Stimulated activated CD8-positive, alpha-beta memory T cell treated with anti-CD3 and anti-CD28 coated beads, Interleukin-12 subunit alpha, Interleukin-12 subunit beta, amount 100 ng/mL, for 4 hours (primary cell): ENCODE results near the gene KPTN.
"Not testable (repeated sequence)": the region's sequence is repeated elsewhere in the genome, so short reads cannot be mapped to it uniquely, and the experiment has no call there.

Experiments used
- DNase-seq: peaks from one replicate; pipeline ENCODE4 v3.0.0-alpha.2; 2020; ENCODE audit warnings: low read depth

Gene KPTN

DNA sequence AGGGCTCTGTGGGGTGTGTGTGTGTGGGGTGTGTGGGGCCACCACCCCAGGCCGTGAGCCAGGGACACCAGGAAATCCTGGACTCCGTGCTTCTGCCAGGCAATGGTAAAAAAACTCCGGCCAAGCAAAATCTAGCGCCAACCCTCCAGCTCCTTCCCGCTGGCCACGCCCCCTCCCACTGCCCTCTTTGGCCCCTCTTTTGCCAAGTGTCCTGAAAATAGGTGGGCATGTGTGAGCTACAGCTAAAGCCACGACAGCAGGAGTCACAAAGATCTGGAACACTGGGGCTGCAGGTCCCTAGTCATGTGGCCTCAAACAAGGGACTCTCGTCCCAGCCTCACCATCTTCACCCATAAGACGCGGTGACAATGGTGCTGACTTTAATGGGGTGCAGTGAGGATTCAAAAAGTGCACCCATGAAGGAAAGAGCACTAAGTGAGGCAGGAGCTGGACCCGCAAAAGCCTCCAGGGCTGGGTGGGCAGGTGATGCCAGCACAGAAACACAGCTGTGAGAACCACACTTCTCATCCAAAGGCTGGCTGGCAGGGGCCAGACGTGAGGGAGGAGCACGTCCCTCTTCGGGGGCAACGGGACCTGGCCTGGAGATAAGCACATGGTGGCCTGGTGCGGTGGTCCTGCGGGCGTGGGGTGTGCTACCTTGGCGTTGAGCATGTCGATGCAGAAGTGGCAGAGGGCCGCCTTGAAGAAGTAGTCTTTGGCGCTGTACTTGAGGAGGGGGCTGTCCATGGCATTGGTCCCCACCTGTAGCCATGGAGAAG lies 7.5 kb upstream of the KPTN start:
- DNase-seq: no peak

DNA sequence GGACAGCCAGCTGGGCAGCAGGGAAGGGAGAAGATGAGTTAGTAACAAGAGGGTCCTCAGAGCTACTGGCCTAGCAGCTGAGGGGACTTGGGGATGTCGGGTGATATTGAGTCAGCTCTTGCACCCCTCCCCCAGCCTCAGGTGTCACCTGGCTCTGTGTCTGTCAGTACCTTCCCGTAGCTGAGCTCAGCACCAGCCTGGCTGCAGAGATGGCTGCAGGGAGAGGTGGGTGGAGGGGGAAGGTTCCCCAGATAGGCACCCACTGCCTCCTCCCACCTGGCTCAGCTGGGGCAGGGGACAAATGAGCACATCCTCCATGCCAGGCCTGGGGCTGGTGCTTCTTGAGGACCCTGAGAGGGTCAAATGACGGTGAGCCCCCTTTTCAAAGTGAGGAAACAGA lies 6.8 kb upstream of the KPTN start:
- DNase-seq: no peak

DNA sequence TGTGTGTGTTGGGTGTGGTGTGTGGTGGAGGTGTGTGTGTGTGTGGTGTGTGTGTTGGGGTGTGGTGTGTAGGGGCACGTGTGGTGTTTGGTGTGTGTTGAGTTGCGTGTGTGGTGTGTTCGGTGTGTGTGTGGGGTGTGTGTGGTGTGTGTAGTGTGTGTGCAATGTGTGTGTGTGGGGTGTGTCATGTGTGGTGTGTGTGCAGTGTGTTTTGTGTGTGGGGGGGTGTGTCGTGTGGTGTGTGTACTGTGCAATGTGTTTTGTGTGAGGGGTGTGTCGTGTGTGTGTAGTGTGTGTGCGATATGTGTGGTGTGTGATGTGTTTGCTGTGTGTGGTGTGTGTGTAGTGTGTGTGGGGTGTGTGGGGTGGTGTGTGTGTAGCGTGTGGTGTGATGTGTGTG lies 6.0 kb upstream of the KPTN start:
- no peak for DNase-seq

DNA sequence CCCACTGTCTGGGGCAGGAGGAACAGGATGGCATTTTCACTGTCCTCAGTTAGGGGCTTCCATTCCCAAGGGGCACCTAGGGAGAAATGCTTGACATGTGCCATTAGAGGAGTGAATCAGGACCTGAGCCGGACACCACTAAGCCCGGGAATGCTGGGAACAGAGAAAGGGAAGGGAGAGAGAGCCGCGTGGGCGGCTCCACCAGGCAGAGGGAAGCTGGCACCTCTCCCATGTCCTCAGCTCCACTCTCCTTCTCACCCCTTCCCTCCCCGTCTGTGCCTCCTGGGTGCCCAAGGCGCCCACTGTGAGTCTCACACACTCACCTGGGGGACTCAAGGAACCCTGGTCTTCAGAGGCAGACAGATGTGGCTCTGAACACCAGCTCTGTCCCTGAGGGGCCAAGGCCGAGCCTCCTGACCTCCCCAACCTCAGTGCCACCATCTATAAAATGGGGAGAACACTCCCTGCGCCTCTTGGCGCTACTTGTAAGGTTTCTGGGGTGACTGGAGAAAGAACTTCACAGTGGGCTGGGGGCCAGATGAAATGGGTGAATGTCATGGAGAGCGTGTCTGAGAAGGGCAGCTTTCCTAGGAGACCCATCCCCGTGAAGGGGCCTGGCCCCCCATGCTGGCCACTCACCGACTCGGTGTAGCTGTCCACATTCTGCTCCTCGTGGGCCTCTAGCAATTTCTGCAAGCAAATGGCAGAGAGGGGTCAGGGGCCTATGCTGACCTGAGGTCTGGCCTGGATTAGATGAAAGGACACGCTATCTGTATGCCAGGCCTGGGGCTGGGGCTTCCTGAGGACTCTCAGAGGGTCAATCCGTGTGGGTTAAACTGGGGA lies 5.3 kb upstream of the KPTN start:
- DNase-seq: no peak

DNA sequence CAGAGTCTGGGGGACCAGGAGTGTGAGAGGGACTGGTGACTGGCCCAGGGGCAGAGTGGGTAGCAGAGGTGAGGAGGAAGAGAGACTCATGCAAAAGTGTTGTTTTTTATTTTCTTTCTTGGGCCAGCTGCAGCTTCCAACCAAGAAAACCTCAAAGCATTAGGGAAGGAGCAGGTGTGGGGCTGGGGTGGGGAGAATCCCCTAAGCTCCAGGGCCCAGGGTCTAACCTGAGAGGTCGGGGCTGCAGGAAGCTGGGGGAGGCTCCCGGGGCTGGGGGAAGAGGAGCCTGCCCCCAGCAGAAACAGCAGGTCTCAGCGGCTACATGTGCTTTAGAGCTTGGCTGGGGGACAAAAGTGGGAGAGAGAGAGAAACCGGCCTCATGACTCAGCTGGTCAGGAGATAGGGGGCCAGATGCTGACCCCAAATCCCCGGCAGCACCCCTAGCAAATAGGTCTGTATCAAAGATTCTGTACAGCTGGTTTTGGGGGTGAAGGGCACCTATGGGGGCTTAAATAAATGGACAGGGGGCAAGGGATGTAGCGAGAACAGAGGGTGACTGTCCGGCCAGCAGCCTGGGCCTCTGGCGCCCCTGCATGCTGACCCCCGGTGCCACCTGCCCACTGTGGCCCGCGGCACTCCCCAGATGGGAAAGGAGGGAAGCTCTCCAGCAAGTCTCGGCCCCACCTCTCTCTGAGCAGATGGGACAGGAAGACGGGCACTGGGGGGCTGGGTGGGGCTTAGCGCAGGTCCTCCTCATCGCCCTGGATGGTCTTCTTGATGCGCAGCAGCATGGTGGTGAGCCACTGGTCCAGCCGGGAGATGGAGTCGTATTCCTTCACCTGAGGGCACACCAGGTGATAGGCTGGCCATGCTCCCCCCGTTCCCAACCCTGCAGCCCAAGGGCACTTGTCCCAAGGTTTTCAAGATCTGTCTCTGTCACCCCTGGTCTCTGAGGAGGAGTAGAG lies 3.8 kb upstream of the KPTN start:
- DNase-seq: no peak

DNA sequence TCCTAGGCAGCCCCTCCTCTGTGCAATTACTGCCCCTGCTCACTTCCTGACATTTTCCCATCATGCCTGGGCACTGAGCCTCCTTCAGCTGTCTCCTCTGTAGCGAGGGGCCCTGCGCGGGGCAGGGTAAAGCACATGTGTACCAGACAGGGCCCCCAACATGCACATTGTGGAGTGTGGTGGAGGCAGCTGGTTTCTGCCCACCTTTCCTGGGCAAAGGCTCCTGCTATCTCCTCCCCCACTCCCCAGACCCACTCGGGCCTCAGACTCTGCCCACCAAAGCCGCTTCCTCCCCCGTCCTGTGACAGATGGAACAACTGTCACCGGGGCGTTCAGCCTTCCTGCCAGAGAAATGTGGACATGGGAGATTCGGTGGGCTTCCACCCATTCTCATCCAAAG lies 2.9 kb upstream of the KPTN start:
- no peak for DNase-seq

DNA sequence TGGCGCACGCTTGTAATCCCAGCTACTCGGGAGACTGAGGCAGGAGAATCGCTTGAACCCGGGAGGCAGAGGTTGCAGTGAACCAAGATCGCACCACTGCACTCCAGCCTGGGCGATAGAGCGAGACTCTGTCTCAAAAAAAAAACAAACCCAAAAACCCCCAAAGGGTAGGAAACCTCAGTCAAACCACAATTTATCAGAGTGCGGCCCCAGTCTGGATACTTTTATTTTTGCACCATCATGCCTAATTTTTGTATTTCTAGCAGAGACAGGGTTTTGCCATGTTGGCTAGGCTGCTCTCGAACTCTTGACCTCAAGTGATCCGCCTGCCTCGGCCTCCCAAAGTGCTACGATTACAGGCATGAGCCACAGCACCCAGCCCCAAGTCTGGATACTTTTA lies 2.2 kb upstream of the KPTN start:
- not testable (repeated sequence) for DNase-seq

DNA sequence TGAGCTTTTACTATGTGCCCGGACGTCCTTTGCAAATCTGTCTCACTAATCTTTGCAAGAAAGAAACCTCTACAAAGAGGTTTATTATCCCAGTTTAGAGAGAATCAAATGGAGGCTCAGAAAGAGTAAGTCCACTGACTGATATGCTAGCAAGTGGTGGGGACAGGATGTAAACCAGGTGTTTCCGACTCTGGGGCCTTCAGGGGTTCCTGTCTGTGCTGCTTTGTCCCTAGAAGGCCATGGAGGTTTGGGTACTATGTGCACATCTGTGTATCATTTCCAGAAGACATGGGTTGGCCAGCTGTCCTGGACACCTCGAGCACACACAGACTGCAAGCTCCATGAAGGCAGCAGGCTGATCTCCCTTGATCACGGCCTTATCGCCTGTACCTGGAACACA lies 1.2 kb upstream of the KPTN start:
- DNase-seq: no peak

DNA sequence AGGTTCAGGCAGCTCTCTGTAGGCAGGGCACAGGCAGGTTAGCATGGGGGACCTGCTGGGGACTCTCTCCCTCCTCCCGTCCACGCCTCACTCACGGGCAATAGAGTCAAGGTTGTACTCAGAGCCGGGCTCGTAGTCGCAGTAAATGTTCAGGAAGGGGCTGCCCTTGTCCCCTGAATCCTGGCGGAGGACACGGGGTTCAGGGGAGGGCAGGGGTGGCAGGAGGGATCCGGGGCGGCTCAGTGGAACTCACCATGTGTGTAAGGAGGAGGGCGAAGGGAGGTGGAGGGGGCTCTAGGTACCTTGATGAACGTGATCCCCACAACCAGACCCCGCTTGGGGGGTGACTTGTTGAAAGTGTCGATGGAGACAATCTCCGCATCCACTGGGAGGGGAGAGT lies 819 bp downstream of the KPTN start:
- DNase-seq: no peak

DNA sequence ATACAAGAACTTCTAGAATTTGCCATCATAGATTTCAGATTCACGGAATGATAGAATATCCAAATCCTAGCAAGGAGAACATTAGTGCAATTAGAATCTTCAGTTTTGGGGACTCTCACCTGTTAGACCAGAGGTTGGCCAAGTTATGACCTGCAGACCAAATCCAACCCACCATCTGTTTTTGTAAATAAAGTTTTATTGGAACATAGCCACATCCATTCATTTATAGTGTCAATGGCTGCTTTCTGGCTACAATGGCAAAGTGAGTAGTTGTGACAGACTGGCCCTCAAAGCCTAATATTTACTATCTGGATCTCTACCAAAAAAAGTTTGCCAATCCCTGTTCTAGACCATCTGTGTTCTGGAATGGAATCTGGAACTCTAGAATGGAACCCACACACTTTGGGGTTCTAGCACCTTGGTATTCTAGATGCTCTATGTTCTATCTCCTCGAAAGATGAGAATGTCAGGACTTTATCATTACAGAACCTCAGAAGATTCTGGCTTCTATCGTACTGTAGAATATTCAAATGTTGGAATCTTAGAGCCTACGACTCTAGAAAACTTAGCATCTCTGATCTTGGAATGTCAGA lies 2.5 kb downstream of the KPTN start:
- DNase-seq: no peak

DNA sequence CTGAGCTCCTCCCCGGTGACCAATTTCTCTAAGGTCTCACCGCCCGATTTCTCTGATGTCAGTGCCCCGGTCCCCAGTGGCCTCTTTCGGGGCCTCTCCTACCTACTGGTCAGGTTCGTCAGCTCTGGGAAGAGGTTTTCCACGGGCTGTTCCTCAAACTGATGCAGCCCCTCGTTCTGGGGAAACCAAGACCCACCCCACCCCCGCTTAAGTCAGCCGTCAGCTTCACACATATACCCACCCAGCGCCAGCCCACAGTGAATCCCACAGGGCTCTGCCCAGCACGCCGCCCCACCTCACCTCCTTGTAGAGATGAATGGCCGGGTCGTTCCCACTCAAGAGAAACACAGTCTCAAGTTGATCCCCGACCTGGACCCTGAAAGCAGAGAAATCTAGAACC lies 3.4 kb downstream of the KPTN start:
- DNase-seq: no peak

DNA sequence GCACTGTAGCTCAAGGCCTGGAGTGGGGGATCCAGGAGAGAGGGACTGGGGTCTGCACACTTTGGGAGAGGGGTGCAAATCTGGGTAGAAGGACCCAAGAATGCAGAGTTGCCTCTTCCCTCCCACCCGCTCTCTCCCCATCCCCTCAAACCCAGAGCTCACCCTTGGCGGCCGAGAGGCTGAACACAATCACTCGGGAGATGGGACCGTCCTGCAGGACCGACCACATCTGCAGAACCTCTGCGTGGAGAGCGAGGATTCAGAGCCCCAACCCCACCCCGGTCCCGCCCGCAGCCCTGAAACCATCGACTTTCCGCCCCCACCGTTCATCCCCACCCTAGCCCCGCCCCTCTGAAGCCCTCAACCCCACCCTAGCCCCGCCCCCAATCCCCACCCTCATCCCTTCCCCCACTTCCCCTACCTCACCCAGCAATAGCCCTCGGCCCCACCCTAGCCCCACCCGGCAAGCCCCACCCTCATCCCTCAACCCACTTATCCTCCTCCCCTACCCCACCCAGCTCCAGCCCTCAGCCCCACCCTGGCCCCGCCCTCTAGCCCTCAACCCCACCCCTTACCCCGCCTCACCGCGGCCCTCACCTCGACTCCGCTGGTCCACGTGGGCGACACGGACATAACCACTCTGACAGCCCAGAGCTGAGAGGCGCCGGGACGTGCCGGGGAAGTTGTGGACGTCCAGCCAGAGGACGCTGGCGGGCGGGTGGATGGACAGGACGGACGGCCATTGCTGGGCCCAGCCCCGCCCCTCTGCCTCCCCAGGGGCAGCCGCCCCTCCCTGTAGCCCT lies 4.1 kb downstream of the KPTN start:
- DNase-seq: no peak

DNA sequence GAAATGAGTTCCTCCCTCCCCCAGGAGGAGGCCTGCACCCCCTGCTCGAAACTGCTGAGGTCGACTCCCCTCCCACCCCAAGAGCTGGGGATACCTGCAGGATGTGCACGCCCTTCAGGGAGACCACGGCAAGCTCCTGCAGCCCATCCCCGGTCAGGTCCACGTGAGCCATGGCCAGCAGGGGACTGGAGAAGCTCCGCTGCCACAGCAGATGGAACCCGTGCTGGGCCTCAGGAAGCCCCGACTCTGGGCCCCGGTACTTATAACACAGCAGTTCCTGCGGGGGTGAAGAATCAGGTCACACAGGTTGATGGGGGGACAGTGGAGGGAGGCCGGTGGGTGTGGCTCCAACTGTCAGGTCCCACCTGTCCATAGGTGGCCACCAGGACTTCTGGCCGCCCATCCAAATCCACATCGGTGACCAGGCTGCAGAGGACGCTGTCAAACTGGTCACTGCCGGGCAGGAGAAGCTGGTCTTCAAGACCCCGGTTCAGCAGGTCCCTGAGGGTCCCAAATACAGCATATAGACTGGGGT lies 7.5 kb downstream of the KPTN start:
- DNase-seq: no peak

DNA sequence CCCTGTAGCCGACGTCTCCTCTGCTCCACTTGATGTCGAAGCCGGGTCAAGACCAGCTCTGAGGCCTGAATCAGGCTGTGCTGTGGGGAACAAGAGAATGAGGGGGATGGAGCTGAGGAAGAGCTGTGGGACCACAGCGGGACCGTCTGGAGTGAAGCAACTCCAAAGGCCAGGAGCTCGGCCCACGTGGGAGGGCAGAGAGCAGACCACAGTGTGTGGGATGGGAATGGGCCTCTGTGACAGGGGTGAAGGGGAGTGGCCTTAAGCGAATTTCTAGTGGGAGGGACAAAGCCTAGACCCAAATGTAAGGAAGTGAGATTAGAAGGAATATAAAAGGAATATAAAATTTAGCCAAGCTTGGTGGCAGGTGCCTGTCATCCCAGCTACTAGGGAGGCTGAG lies 8.6 kb downstream of the KPTN start:
- no peak for DNase-seq

DNA sequence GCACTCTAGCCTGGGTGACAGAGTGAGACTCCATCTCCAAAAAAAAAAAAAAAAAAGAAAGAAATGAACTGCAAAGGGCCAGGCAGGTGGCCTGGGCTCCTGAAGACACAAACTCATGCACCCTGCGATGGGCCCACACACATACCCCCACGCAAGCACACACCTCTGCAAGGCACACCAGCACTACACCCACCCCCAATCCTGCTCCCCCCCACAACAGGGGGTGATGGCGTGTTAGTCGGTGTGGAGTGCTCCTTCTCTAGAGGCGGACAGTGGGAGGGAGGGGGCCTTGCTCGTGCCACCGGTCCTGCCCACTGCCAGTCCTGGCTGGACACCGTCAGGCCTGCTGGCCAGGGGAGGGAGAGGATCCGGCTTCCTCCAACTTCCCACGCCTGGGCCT lies 10.7 kb downstream of the KPTN start:
- no peak for DNase-seq

DNA sequence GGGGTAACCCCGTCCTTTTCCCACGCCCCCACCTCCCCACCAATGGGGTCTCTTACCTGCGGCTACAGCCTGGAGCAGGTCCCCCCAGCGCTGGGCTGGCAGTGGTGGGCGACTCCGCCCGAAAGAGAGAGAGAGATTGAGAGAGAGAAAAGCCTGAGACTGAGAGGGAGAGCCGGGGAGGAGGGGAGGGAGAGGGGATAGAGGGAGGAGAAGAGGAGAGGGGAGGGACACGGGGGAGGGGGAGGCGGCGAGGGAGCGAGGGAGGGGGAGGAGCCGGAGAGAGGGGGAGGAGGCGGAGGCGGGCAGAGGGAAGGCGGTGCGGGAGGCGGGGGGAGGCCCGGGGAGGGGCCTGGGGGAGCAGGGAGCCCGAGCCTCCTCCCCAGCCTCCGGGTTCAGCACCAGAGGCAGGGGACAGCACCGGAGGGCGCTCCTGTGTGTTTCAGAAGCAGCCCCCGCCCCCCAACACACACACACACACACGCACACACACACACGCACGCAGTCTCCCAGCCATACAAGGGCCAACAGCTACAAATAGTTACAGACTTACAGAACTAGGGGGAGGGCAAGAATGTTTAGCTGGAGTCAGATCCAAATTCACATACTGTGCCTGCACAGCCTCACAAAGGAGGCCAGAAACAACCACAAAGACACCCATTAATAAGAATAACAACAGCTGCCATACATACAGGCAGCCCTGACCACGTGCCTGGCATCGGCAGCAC lies 12.1 kb downstream of the KPTN start, which contains the start of gene SLC8A2:
Gene SLC8A2, minus strand, starts transcription at position 161 of the 725 bp plus-strand sequence. CDS start 5,490 bp downstream, outside the sequence.
- peak; percentile 26 for DNase-seq

DNA sequence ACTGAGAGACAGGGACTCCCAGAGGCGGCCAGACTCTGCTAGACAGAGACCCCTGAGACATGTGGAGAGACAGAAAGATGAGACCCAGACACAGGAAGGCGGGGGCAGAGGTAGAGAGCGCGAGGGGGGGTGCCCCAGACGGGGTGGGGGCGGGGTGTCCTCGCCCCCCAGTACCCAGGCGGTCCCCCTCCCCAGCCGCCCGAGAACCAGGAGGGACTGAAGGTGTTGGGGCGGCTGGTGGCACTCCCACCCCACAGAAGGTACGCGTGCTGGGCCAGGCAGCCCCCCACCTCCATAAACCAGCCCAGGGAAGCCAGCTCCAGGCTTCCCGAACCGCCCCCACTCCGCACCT lies 12.7 kb downstream of the KPTN start:
- DNase-seq: no peak

DNA sequence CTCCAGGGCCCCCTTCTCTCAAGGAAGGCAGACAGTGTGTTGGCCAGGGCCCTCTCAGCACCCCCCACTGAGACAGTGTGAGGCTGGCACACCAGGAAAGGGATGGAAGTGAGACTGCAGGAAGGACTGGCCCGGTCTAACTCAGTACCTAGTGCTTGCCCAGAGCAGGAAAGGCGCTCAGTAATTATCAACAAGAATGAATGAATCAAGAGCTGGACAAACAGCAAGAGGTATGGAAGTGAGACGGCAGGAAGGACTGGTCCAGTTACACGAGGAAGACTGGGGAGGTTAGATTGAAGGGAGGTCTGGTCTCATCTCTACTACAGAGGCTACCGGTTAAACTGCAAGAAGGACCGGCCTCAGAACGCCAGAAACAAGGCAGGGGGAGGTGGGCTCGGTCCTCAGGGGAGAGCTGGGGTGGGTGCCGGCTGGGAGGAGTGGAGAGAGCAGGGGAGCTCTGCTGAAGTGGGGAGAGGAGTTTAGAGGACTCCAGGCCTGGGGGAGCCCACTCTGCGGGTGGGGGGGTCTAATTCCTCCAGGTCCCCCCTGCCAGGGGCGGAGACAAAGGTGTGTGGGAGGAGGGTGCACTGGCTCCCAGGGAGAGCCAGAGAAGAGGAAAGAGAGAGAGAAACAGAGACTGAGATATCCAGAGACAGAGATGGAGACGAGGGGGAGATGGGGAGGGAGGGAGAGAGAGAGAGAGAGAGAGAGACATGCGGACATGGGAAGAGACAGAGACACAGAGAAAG lies 13.4 kb downstream of the KPTN start:
- no peak for DNase-seq

DNA sequence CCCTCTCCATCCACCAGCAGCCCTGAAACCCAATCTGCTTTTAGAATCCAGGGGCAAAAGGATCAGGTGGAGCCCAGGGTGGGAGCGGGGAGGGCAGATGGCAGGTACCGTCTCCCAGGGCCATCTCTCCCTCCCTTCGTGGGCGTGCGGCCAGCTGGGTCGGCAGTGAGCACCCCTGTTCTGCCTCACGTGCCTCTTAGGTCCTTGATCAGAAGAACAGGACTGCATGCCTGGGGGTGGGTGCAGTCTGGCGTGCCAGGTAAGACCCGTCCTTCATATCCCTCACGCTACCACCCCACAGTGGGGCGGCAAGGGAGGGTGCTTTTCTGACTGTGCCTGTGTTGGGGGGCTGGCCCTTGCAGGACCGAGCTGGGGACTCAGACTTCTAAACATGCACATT lies 14.3 kb downstream of the KPTN start:
- DNase-seq: no peak

DNA sequence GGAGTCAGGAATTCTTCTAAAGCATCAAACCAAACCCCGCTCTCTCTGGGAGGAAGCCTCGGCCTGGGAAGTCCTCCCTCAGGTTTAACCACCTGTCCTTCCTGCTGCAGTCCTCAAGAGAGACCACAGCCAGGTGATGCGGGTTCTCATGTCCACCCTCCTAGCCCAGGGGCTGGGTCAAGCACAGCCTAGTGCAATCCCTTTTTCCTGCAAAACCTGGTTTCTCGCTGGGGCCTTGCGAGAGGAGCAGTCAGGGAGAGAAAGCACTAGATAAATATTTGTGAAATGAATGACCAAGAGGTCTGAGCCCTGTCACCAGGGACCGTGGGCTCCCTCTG lies 14.7 kb downstream of the KPTN start:
- no peak for DNase-seq
